OCI-LY1 (cell line): ENCODE measurements around the gene KCNE4.

ENCODE experiments used
- H2AFZ ChIP-seq: fragments of 200-600 bp; sonication (generic), shearing (Covaris generic); 2 replicates; pipeline ENCODE4 v1.6.0; 2014; ENCODE audit warnings: antibody characterized with exemption, mild to moderate bottlenecking, low read length
- H3F3A ChIP-seq: fragments of 200-600 bp; sonication (generic), shearing (Covaris generic); 2 replicates; pipeline ENCODE4 v1.6.0; 2014; ENCODE audit warnings: mild to moderate bottlenecking, antibody characterized with exemption, low read length, moderate library complexity; ENCODE audit not compliant: insufficient read depth
- H3K27ac ChIP-seq: fragments of 200-600 bp; sonication (generic); 2 replicates; pipeline ENCODE4 v1.5.1; 2014; ENCODE audit warnings: low read length, mixed run types, mild to moderate bottlenecking, low read depth; ENCODE audit not compliant: poor library complexity, severe bottlenecking
- H3K27me3 ChIP-seq: fragments of 200-600 bp; sonication (generic); 2 replicates; pipeline ENCODE4 v1.6.0; 2014; ENCODE audit warnings: antibody characterized with exemption, mild to moderate bottlenecking, low read length, moderate library complexity; ENCODE audit not compliant: insufficient read depth
- H3K36me3 ChIP-seq: fragments of 200-600 bp; sonication (generic); 2 replicates; pipeline ENCODE4 v1.6.1; 2014; ENCODE audit warnings: mild to moderate bottlenecking, antibody characterized with exemption, low read length, moderate library complexity, mixed read lengths; ENCODE audit not compliant: insufficient read depth
- H3K4me1 ChIP-seq: fragments of 200-600 bp; sonication (generic); 2 replicates; pipeline ENCODE4 v1.5.1; 2014; ENCODE audit warnings: mild to moderate bottlenecking, low read length, moderate library complexity; ENCODE audit not compliant: insufficient read depth, severe bottlenecking
- H3K4me2 ChIP-seq: fragments of 200-600 bp; sonication (generic), shearing (Covaris generic); 2 replicates; pipeline ENCODE4 v1.6.1; 2014; ENCODE audit warnings: low read length
- H3K4me3 ChIP-seq: fragments of 200-600 bp; sonication (generic); 2 replicates; pipeline ENCODE4 v1.5.1; 2014; ENCODE audit warnings: low read length, low read depth, mild to moderate bottlenecking, mixed read lengths; ENCODE audit not compliant: poor library complexity, severe bottlenecking
- H3K79me2 ChIP-seq: fragments of 200-600 bp; shearing (Covaris generic); 2 replicates; pipeline ENCODE4 v1.6.1; 2016; ENCODE audit warnings: mixed run types, low read length, mixed read lengths; ENCODE audit not compliant: insufficient read depth
- H3K9ac ChIP-seq: fragments of 200-600 bp; sonication (generic), shearing (Covaris generic); 2 replicates; pipeline ENCODE4 v1.6.1; 2014; ENCODE audit warnings: mild to moderate bottlenecking, low read length, mixed read lengths
- H3K9me2 ChIP-seq: fragments of 200-600 bp; sonication (generic), shearing (Covaris generic); 2 replicates; pipeline ENCODE4 v1.6.1; 2014; ENCODE audit warnings: low read depth, mild to moderate bottlenecking, low read length, mixed read lengths
- H3K9me3 ChIP-seq: fragments of 200-600 bp; shearing (Covaris generic); 2 replicates; pipeline ENCODE4 v1.6.1; 2014; ENCODE audit warnings: low read length, mixed read lengths
- H4K20me1 ChIP-seq: fragments of 200-600 bp; sonication (generic), shearing (Covaris generic); 2 replicates; pipeline ENCODE4 v1.6.0; 2016; ENCODE audit warnings: mild to moderate bottlenecking, low read length; ENCODE audit not compliant: insufficient read depth
- CTCF ChIP-seq: fragments of 200-600 bp; sonication (generic), shearing (Covaris generic); IDR thresholded peaks from 2 replicates; pipeline ENCODE4 v1.5.1; 2017; ENCODE audit warnings: mild to moderate bottlenecking, antibody characterized with exemption, low read length, moderate library complexity, mixed read lengths
- EZH2 ChIP-seq: fragments of 200-600 bp; sonication (generic), shearing (Covaris generic); IDR thresholded peaks from 2 replicates; pipeline ENCODE4 v1.8.0; 2017; ENCODE audit warnings: borderline replicate concordance, mixed run types, mild to moderate bottlenecking, antibody characterized with exemption, low read length, moderate library complexity, mixed read lengths

Gene KCNE4

GRCh38 chr2:223086370-223086981 is 34.5 kb downstream of the KCNE4 start:
- Histone ChIP-seq H3K9me3 (no peaks in the 10 kb centered on the region), H3K9ac (no peak overlapping the region), H3K27me3 (no peaks in the 10 kb centered on the region), H3K4me2 (no peak overlapping the region), H3K4me3 (no peak overlapping the region), H3F3A (no peaks in the 10 kb centered on the region), H3K79me2 (no peaks in the 10 kb centered on the region), H3K27ac (no peak overlapping the region), H3K36me3 (no peaks in the 10 kb centered on the region), H3K4me1 (no peaks in the 10 kb centered on the region), H2AFZ (no peak overlapping the region), H3K9me2 (no peaks in the 10 kb centered on the region), H4K20me1 (no peaks in the 10 kb centered on the region)
- TF ChIP-seq EZH2 (no peak), CTCF (no peak)

GRCh38 chr2:223087466-223087865 is 35.5 kb downstream of the KCNE4 start:
- Histone ChIP-seq H4K20me1 (no peaks in the 10 kb centered on the region), H3K4me2 (no peak overlapping the region), H2AFZ (no peak overlapping the region), H3K27me3 (no peaks in the 10 kb centered on the region), H3K9ac (no peak overlapping the region), H3K9me2 (no peaks in the 10 kb centered on the region), H3K4me1 (no peaks in the 10 kb centered on the region), H3K79me2 (no peaks in the 10 kb centered on the region), H3K27ac (no peak overlapping the region), H3F3A (no peaks in the 10 kb centered on the region), H3K36me3 (no peaks in the 10 kb centered on the region), H3K4me3 (no peak overlapping the region), H3K9me3 (no peaks in the 10 kb centered on the region)
- TF ChIP-seq EZH2 (no peak), CTCF (no peak)

GRCh38 chr2:223088866-223089265 is 36.9 kb downstream of the KCNE4 start:
- Histone ChIP-seq H3K4me1 (no peaks in the 10 kb centered on the region), H4K20me1 (no peaks in the 10 kb centered on the region), H3K27me3 (no peaks in the 10 kb centered on the region), H3K79me2 (no peaks in the 10 kb centered on the region), H3K27ac (no peak overlapping the region), H3K36me3 (no peaks in the 10 kb centered on the region), H3K9ac (no peak overlapping the region), H3K4me2 (no peak overlapping the region), H3K9me3 (no peaks in the 10 kb centered on the region), H3K4me3 (no peak overlapping the region), H2AFZ (no peak overlapping the region), H3F3A (no peaks in the 10 kb centered on the region), H3K9me2 (no peaks in the 10 kb centered on the region)
- TF ChIP-seq CTCF (no peak), EZH2 (no peak)
